HCT116 (cell line): ENCODE results near the gene ANKRD6. TPM values are rescaled to one million over a fixed set of nuclear protein-coding genes. Genes with fewer than 3 reads are reported as not detected.

Experiments
- ATAC-seq: fragments of 200-7000 bp; cut with Tn5 transposase; 2 replicates; pipeline ENCODE4 v1.9.1; 2020; ENCODE audit warnings: mild to moderate bottlenecking, moderate library complexity
- BruUV-seq: library from RNA; stranded (reverse); fragments of 400-500 nt; replicated peaks from 2 replicates; lab custom pipeline; 2021; lab: Mats Ljungman, UMichigan
- CTCF ChIA-PET: fragments of 300-600 bp; sonication (Branson Sonifier 250); formaldehyde crosslinking; loops from one replicate; lab custom pipeline; 2021; ENCODE audit warnings: antibody characterized with exemption; lab: Charles Lee
- POLR2A ChIA-PET: fragments of 300-600, 350-600 bp; sonication (Branson Sonifier 250); formaldehyde crosslinking; loops from one replicate; lab custom pipeline; 2021; ENCODE audit warnings: antibody characterized with exemption; lab: Charles Lee
- RAD21 ChIA-PET, 2 experiments: fragments of 300-600 bp; sonication (Branson Sonifier 250); formaldehyde crosslinking; loops; one replicate each; lab custom pipeline; 2023; ENCODE audit warnings: low total read pairs in 2 of 2; ENCODE audit not compliant: uncharacterized antibody in 2 of 2, unreplicated experiment in 2 of 2, low non-redundant PET in 1 of 2; lab: Charles Lee
- DNase-seq: peaks from one replicate; pipeline ENCODE4 v3.0.0-alpha.2; 2010; ENCODE audit warnings: low read depth, low spot score
- H2AFZ ChIP-seq: fragments of 200-600 bp; shearing (Covaris generic), sonication (generic); 2 replicates; pipeline ENCODE4 v1.6.1; 2017; ENCODE audit warnings: low read depth, mixed run types, mixed read lengths, antibody characterized with exemption, low read length; ENCODE audit not compliant: poor library complexity, severe bottlenecking
- H3K27ac ChIP-seq: 2 replicates; pipeline ENCODE4 v1.5.1; 2012; ENCODE audit warnings: low read depth, low read length
- H3K27me3 ChIP-seq: fragments of 200-600 bp; sonication (generic); 2 replicates; pipeline ENCODE4 v1.6.1; 2016; ENCODE audit warnings: mixed run types, low read length, mixed read lengths; ENCODE audit not compliant: insufficient read depth
- H3K36me3 ChIP-seq, 2 experiments: fragments of 200-500 bp in 1 of 2; fragments of 200-600 bp in 1 of 2; sonication (Bioruptor generic) in 1 of 2; sonication (generic) in 1 of 2; 2 replicates each; pipeline versions ENCODE4 v1.5.1 to v1.6.1; 2014 to 2016; ENCODE audit warnings: low read length in 2 of 2, inconsistent platforms in 1 of 2, mixed read lengths in 1 of 2, mixed run types in 1 of 2; ENCODE audit not compliant: insufficient read depth in 2 of 2, control insufficient read depth in 1 of 2
- H3K4me1 ChIP-seq, 2 experiments: fragments of 200-600 bp in 1 of 2; sonication (generic) in 1 of 2; 2 replicates each; pipeline versions ENCODE4 v1.5.1 to v1.6.1; 2012 to 2017; ENCODE audit warnings: low read length in 2 of 2, inconsistent platforms in 1 of 2, mild to moderate bottlenecking in 1 of 2, mixed read lengths in 1 of 2, mixed run types in 1 of 2, moderate library complexity in 1 of 2; ENCODE audit not compliant: insufficient read depth in 2 of 2, control insufficient read depth in 1 of 2
- H3K4me2 ChIP-seq: fragments of 200-600 bp; sonication (generic); 2 replicates; pipeline ENCODE4 v1.6.1; 2017; ENCODE audit warnings: mixed run types, low read length, mixed read lengths
- H3K4me3 ChIP-seq, 2 experiments: fragments of 200-600 bp in 1 of 2; sonication (generic) in 1 of 2; replicated peaks in 1 of 2; 2 replicates each; pipeline ENCODE4 v1.5.1; 2011 to 2016; ENCODE audit warnings: low read length in 2 of 2, control low read depth in 1 of 2, low read depth in 1 of 2, mild to moderate bottlenecking in 1 of 2, mixed read lengths in 1 of 2, mixed run types in 1 of 2
- H3K79me2 ChIP-seq: fragments of 200-600 bp; sonication (generic); 2 replicates; pipeline ENCODE4 v1.6.1; 2017; ENCODE audit warnings: mild to moderate bottlenecking, mixed run types, low read length, moderate library complexity, mixed read lengths; ENCODE audit not compliant: insufficient read depth
- H3K9ac ChIP-seq: fragments of 200-600 bp; sonication (generic); 2 replicates; pipeline ENCODE4 v1.6.1; 2016; ENCODE audit warnings: low read length, mixed read lengths
- H3K9me2 ChIP-seq: fragments of 200-600 bp; sonication (generic), shearing (Covaris generic); 2 replicates; pipeline ENCODE4 v1.6.1; 2017; ENCODE audit warnings: mixed run types, mild to moderate bottlenecking, moderate library complexity; ENCODE audit not compliant: insufficient read depth
- H3K9me3 ChIP-seq, 2 experiments: fragments of 200-500 bp in 1 of 2; fragments of 200-600 bp in 1 of 2; sonication (Bioruptor generic) in 1 of 2; sonication (generic) in 1 of 2; 2 replicates each; pipeline ENCODE4 v1.6.1; 2014 to 2017; ENCODE audit warnings: low read length in 2 of 2, mixed read lengths in 2 of 2, inconsistent platforms in 1 of 2, low read depth in 1 of 2, mild to moderate bottlenecking in 1 of 2, mixed run types in 1 of 2, moderate library complexity in 1 of 2; ENCODE audit not compliant: control insufficient read depth in 1 of 2, insufficient read depth in 1 of 2
- H4K20me1 ChIP-seq: fragments of 200-600 bp; sonication (generic), shearing (Covaris generic); 2 replicates; pipeline ENCODE4 v1.6.1; 2017; ENCODE audit warnings: mixed run types, mild to moderate bottlenecking, moderate library complexity; ENCODE audit not compliant: insufficient read depth
- CEBPB ChIP-seq: IDR thresholded peaks from 2 replicates; pipeline ENCODE4 v1.6.1; 2012; ENCODE audit warnings: low read depth
- EGR1 ChIP-seq: IDR thresholded peaks from 2 replicates; pipeline ENCODE4 v1.6.1; 2012; ENCODE audit warnings: low read depth
- EZH2phosphoT487 ChIP-seq: fragments of 200-600 bp; IDR thresholded peaks from 2 replicates; pipeline ENCODE4 v1.6.1; 2018; ENCODE audit warnings: antibody characterized with exemption, borderline replicate concordance
- FOSL1 ChIP-seq: IDR thresholded peaks from 2 replicates; pipeline ENCODE4 v1.6.1; 2012; ENCODE audit warnings: low read depth
- JUND ChIP-seq: IDR thresholded peaks from 2 replicates; pipeline ENCODE4 v1.6.1; 2012
- MAX ChIP-seq: IDR thresholded peaks from 2 replicates; pipeline ENCODE4 v1.6.1; 2012
- RAD21 ChIP-seq: IDR thresholded peaks from 2 replicates; pipeline ENCODE4 v1.6.1; 2012; ENCODE audit warnings: low read depth, mild to moderate bottlenecking
- REST ChIP-seq: IDR thresholded peaks from 2 replicates; pipeline ENCODE4 v1.6.1; 2012; ENCODE audit warnings: low read depth
- SIN3A ChIP-seq: IDR thresholded peaks from 2 replicates; pipeline ENCODE4 v1.6.1; 2012; ENCODE audit warnings: low read depth
- SP1 ChIP-seq: IDR thresholded peaks from 2 replicates; pipeline ENCODE4 v1.6.1; 2012; ENCODE audit warnings: low read depth
- TCF7L2 ChIP-seq: IDR thresholded peaks from 2 replicates; pipeline ENCODE4 v1.7.0; 2011; ENCODE audit warnings: borderline replicate concordance, inconsistent platforms; ENCODE audit not compliant: insufficient read depth, insufficient read length; ENCODE audit errors: extremely low read depth
- ZNF274 ChIP-seq: fragments of 200-500 bp; sonication (Bioruptor generic); IDR thresholded peaks from 2 replicates; pipeline ENCODE4 v1.6.1; 2014; ENCODE audit warnings: mild to moderate bottlenecking, low read depth, low read length, inconsistent platforms
- intact Hi-C: fragments of 100-400 bp; cut with micrococcal nuclease; formaldehyde crosslinking; loops from 2 replicates; pipeline ENCODE4 v1.10.0; 2022
- total RNA-seq: library from RNA; stranded (reverse); gene quantifications from one replicate; pipeline ENCODE4 v1.2.1, GENCODE V29; 2021; ENCODE audit not compliant: unreplicated experiment

The ANKRD6 gene
- total RNA-seq, 1 experiment from 2014 or later = 9.9 TPM

GRCh38 chr6:89475101-89475500 is 42.1 kb downstream of the ANKRD6 start (continued):
- no peak for TF ChIP-seq MAX

- ChIA-PET CTCF (no interaction called here), RAD21 (no interaction called here), POLR2A (no interaction called here)
- Histone ChIP-seq H3K4me2 (peak overlapping the region; percentile 32), H3K9ac (no peak overlapping the region), H4K20me1 (no peaks in the 10 kb centered on the region), H3K27me3 (no peaks in the 10 kb centered on the region), H3K4me1 (peaks cover 0 to 14% of the 10 kb centered on the region in 2 experiments; a peak in 2 of 4 replicates), H3K36me3 (no peaks in the 10 kb centered on the region), H3K9me3 (no peaks in the 10 kb centered on the region), H2AFZ (no peak overlapping the region), H3K9me2 (no peaks in the 10 kb centered on the region), H3K4me3 (no peak overlapping the region), H3K79me2 (no peaks in the 10 kb centered on the region; the same call in 1 of the 2 replicates), H3K27ac (no peak overlapping the region)
- TF ChIP-seq SIN3A (no peak), EGR1 (no peak), REST (no peak), ZNF274 (no peak), SP1 (no peak), JUND (no peak), RAD21 (no peak), FOSL1 (no peak), CEBPB (no peak), TCF7L2 (no peak), EZH2phosphoT487 (no peak)
- ATAC-seq (no peak), DNase-seq (no peak)
- intact Hi-C loops = no loop called here
- no TSS peak for BruUV-seq
Observed at GRCh38 chr6:89475634-89476033, 42.7 kb downstream of the ANKRD6 start.
